HCT116 (cell line): ENCODE measurements around the gene PSRC1. TPM values are rescaled to one million over a fixed set of nuclear protein-coding genes. Genes with fewer than 3 reads are reported as not detected.

Source experiments
- ATAC-seq: fragments of 200-7000 bp; cut with Tn5 transposase; 2 replicates; pipeline ENCODE4 v1.9.1; 2020; ENCODE audit warnings: mild to moderate bottlenecking, moderate library complexity
- BruUV-seq: library from RNA; stranded (reverse); fragments of 400-500 nt; replicated peaks from 2 replicates; lab custom pipeline; 2021; lab: Mats Ljungman, UMichigan
- CTCF ChIA-PET: fragments of 300-600 bp; sonication (Branson Sonifier 250); formaldehyde crosslinking; loops from one replicate; lab custom pipeline; 2021; ENCODE audit warnings: antibody characterized with exemption; lab: Charles Lee
- POLR2A ChIA-PET: fragments of 300-600, 350-600 bp; sonication (Branson Sonifier 250); formaldehyde crosslinking; loops from one replicate; lab custom pipeline; 2021; ENCODE audit warnings: antibody characterized with exemption; lab: Charles Lee
- RAD21 ChIA-PET, 2 experiments: fragments of 300-600 bp; sonication (Branson Sonifier 250); formaldehyde crosslinking; loops; one replicate each; lab custom pipeline; 2023; ENCODE audit warnings: low total read pairs in 2 of 2; ENCODE audit not compliant: uncharacterized antibody in 2 of 2, unreplicated experiment in 2 of 2, low non-redundant PET in 1 of 2; lab: Charles Lee
- DNase-seq: peaks from one replicate; pipeline ENCODE4 v3.0.0-alpha.2; 2010; ENCODE audit warnings: low read depth, low spot score
- H2AFZ ChIP-seq: fragments of 200-600 bp; shearing (Covaris generic), sonication (generic); 2 replicates; pipeline ENCODE4 v1.6.1; 2017; ENCODE audit warnings: low read depth, mixed run types, mixed read lengths, antibody characterized with exemption, low read length; ENCODE audit not compliant: poor library complexity, severe bottlenecking
- H3K27ac ChIP-seq: 2 replicates; pipeline ENCODE4 v1.5.1; 2012; ENCODE audit warnings: low read depth, low read length
- H3K27me3 ChIP-seq: fragments of 200-600 bp; sonication (generic); 2 replicates; pipeline ENCODE4 v1.6.1; 2016; ENCODE audit warnings: mixed run types, low read length, mixed read lengths; ENCODE audit not compliant: insufficient read depth
- H3K36me3 ChIP-seq, 2 experiments: fragments of 200-500 bp in 1 of 2; fragments of 200-600 bp in 1 of 2; sonication (Bioruptor generic) in 1 of 2; sonication (generic) in 1 of 2; 2 replicates each; pipeline versions ENCODE4 v1.5.1 to v1.6.1; 2014 to 2016; ENCODE audit warnings: low read length in 2 of 2, inconsistent platforms in 1 of 2, mixed read lengths in 1 of 2, mixed run types in 1 of 2; ENCODE audit not compliant: insufficient read depth in 2 of 2, control insufficient read depth in 1 of 2
- H3K4me1 ChIP-seq, 2 experiments: fragments of 200-600 bp in 1 of 2; sonication (generic) in 1 of 2; 2 replicates each; pipeline versions ENCODE4 v1.5.1 to v1.6.1; 2012 to 2017; ENCODE audit warnings: low read length in 2 of 2, inconsistent platforms in 1 of 2, mild to moderate bottlenecking in 1 of 2, mixed read lengths in 1 of 2, mixed run types in 1 of 2, moderate library complexity in 1 of 2; ENCODE audit not compliant: insufficient read depth in 2 of 2, control insufficient read depth in 1 of 2
- H3K4me2 ChIP-seq: fragments of 200-600 bp; sonication (generic); 2 replicates; pipeline ENCODE4 v1.6.1; 2017; ENCODE audit warnings: mixed run types, low read length, mixed read lengths
- H3K4me3 ChIP-seq, 2 experiments: fragments of 200-600 bp in 1 of 2; sonication (generic) in 1 of 2; replicated peaks in 1 of 2; 2 replicates each; pipeline ENCODE4 v1.5.1; 2011 to 2016; ENCODE audit warnings: low read length in 2 of 2, control low read depth in 1 of 2, low read depth in 1 of 2, mild to moderate bottlenecking in 1 of 2, mixed read lengths in 1 of 2, mixed run types in 1 of 2
- H3K79me2 ChIP-seq: fragments of 200-600 bp; sonication (generic); 2 replicates; pipeline ENCODE4 v1.6.1; 2017; ENCODE audit warnings: mild to moderate bottlenecking, mixed run types, low read length, moderate library complexity, mixed read lengths; ENCODE audit not compliant: insufficient read depth
- H3K9ac ChIP-seq: fragments of 200-600 bp; sonication (generic); 2 replicates; pipeline ENCODE4 v1.6.1; 2016; ENCODE audit warnings: low read length, mixed read lengths
- H3K9me2 ChIP-seq: fragments of 200-600 bp; sonication (generic), shearing (Covaris generic); 2 replicates; pipeline ENCODE4 v1.6.1; 2017; ENCODE audit warnings: mixed run types, mild to moderate bottlenecking, moderate library complexity; ENCODE audit not compliant: insufficient read depth
- H3K9me3 ChIP-seq, 2 experiments: fragments of 200-500 bp in 1 of 2; fragments of 200-600 bp in 1 of 2; sonication (Bioruptor generic) in 1 of 2; sonication (generic) in 1 of 2; 2 replicates each; pipeline ENCODE4 v1.6.1; 2014 to 2017; ENCODE audit warnings: low read length in 2 of 2, mixed read lengths in 2 of 2, inconsistent platforms in 1 of 2, low read depth in 1 of 2, mild to moderate bottlenecking in 1 of 2, mixed run types in 1 of 2, moderate library complexity in 1 of 2; ENCODE audit not compliant: control insufficient read depth in 1 of 2, insufficient read depth in 1 of 2
- H4K20me1 ChIP-seq: fragments of 200-600 bp; sonication (generic), shearing (Covaris generic); 2 replicates; pipeline ENCODE4 v1.6.1; 2017; ENCODE audit warnings: mixed run types, mild to moderate bottlenecking, moderate library complexity; ENCODE audit not compliant: insufficient read depth
- CTCF ChIP-seq, 3 experiments: fragments of 200-600 bp in 1 of 3; sonication (generic) in 1 of 3; IDR thresholded peaks in 2 of 3; conservative IDR thresholded peaks in 1 of 3; 2 replicates each; pipeline ENCODE4 v1.5.1; 2012 to 2017; ENCODE audit warnings: low read depth in 2 of 3, low read length in 2 of 3, antibody characterized with exemption in 1 of 3, borderline replicate concordance in 1 of 3, control low read depth in 1 of 3, mild to moderate bottlenecking in 1 of 3, mixed read lengths in 1 of 3, mixed run types in 1 of 3, moderate library complexity in 1 of 3; ENCODE audit not compliant: insufficient read depth in 1 of 3
- EZH2 ChIP-seq: fragments of 200-600 bp; sonication (generic); IDR thresholded peaks from 2 replicates; pipeline ENCODE4 v1.6.1; 2017; ENCODE audit warnings: antibody characterized with exemption, mixed run types
- EZH2phosphoT487 ChIP-seq: fragments of 200-600 bp; IDR thresholded peaks from 2 replicates; pipeline ENCODE4 v1.6.1; 2018; ENCODE audit warnings: antibody characterized with exemption, borderline replicate concordance
- JUND ChIP-seq: IDR thresholded peaks from 2 replicates; pipeline ENCODE4 v1.6.1; 2012
- MAX ChIP-seq: IDR thresholded peaks from 2 replicates; pipeline ENCODE4 v1.6.1; 2012
- SIN3A ChIP-seq: IDR thresholded peaks from 2 replicates; pipeline ENCODE4 v1.6.1; 2012; ENCODE audit warnings: low read depth
- TCF7L2 ChIP-seq: IDR thresholded peaks from 2 replicates; pipeline ENCODE4 v1.7.0; 2011; ENCODE audit warnings: borderline replicate concordance, inconsistent platforms; ENCODE audit not compliant: insufficient read depth, insufficient read length; ENCODE audit errors: extremely low read depth
- ZBTB33 ChIP-seq: IDR thresholded peaks from 2 replicates; pipeline ENCODE4 v1.6.1; 2011; ENCODE audit warnings: mild to moderate bottlenecking, low read length, moderate library complexity; ENCODE audit not compliant: insufficient replicate concordance; ENCODE audit errors: extremely low read depth
- intact Hi-C: fragments of 100-400 bp; cut with micrococcal nuclease; formaldehyde crosslinking; loops from 2 replicates; pipeline ENCODE4 v1.10.0; 2022
- total RNA-seq: library from RNA; stranded (reverse); gene quantifications from one replicate; pipeline ENCODE4 v1.2.1, GENCODE V29; 2021; ENCODE audit not compliant: unreplicated experiment

Gene PSRC1
- total RNA-seq, 1 experiment from 2014 or later = 44.8 TPM

- Histone ChIP-seq H3K79me2 (no peaks in the 10 kb centered on the region), H3K4me3 (no peak overlapping the region), H3K9ac (no peak overlapping the region), H3K27ac (no peak overlapping the region), H3K27me3 (no peaks in the 10 kb centered on the region), H3K9me3 (peaks cover 5 to 13% of the 10 kb centered on the region in 2 experiments; a peak in 1 of 4 replicates), H4K20me1 (no peaks in the 10 kb centered on the region), H2AFZ (no peak overlapping the region), H3K36me3 (0 out of 4 replicates have a peak, but pooled peaks cover 0 to 2% of the 10 kb centered on the region in 2 experiments), H3K4me2 (no peak overlapping the region), H3K4me1 (no peaks in the 10 kb centered on the region), H3K9me2 (no peaks in the 10 kb centered on the region)
- CTCF ChIA-PET = no interaction called here
- ATAC-seq (no peak), DNase-seq (no peak)
- POLR2A ChIA-PET = no interaction called here
- no TSS peak for BruUV-seq
- RAD21 ChIA-PET = no interaction called here
- intact Hi-C loops = no loop called here
- TF ChIP-seq TCF7L2 (no peak), SIN3A (no peak)
These were observed 44.3 kb upstream of the PSRC1 start for GRCh38 chr1:109327285-109327684.

GRCh38 chr1:109322974-109323373 is 40.0 kb upstream of the PSRC1 start:
- no peak overlapping the region for H3K27ac ChIP-seq
- intact Hi-C loops = no loop called here
- peaks cover 0 to 2% of the 10 kb centered on the region in 2 experiments; a peak in 1 of 4 replicates for H3K36me3 ChIP-seq
- H3K79me2 ChIP-seq = no peaks in the 10 kb centered on the region
- H3K27me3 ChIP-seq = no peaks in the 10 kb centered on the region
- CTCF ChIA-PET = no interaction called here
- TF ChIP-seq EZH2 = no peak
- no peak for TF ChIP-seq JUND
- no peak for TF ChIP-seq EZH2phosphoT487
- TF ChIP-seq CTCF (IDR thresholded peaks at IDR 0.05 in 2 of 3, conservative IDR thresholded peaks at IDR 0.05 in 1 of 3; ENCODE audit: borderline replicate concordance in 1 of 3, insufficient read depth in 1 of 3, low read depth in 2 of 3, low read length in 2 of 3) = no peak
- no peak for TF ChIP-seq SIN3A
- no peak for TF ChIP-seq MAX
- TF ChIP-seq ZBTB33 = no peak
- TF ChIP-seq, all 23 proteins: peak for 0
- Histone ChIP-seq H4K20me1 (no peaks in the 10 kb centered on the region), H2AFZ (no peak overlapping the region), H3K4me3 (no peak overlapping the region), H3K9me3 (no peaks in the 10 kb centered on the region), H3K9me2 (no peaks in the 10 kb centered on the region), H3K4me1 (no peaks in the 10 kb centered on the region), H3K9ac (no peak overlapping the region), H3K4me2 (no peak overlapping the region)
- RAD21 ChIA-PET = no interaction called here
- POLR2A ChIA-PET = no interaction called here
- BruUV-seq = no TSS peak
- ATAC-seq (no peak), DNase-seq (no peak)
